Right ventricle myocardium inferior (tissue), 1 donor: ENCODE data around the gene TNIK. TPM values are rescaled to one million over a fixed set of nuclear protein-coding genes. Genes with fewer than 3 reads are reported as not detected.

Experiments used
- ATAC-seq: fragments of 200-7000 bp; cut with Tn5 transposase; one replicate; pipeline ENCODE4 v1.9.1; 2020; ENCODE audit warnings: mild to moderate bottlenecking, moderate library complexity
- DNase-seq: peaks from one replicate; pipeline ENCODE4 v3.0.0; 2021; ENCODE audit errors: missing footprints
- intact Hi-C: fragments of 100-400 bp; cut with DNase I; formaldehyde crosslinking; loops from one replicate; pipeline ENCODE4 v1.11.0; 2022
- total RNA-seq: library from RNA; stranded (reverse); fragmentation: NEBNext Ultra II Directional; extraction: Animal tissue kit (Norgen Biotek cat#: 25700); gene quantifications from one replicate; pipeline ENCODE4 v1.2.1, GENCODE V29; 2021
- donor health status: DM: no; HTN: yes; CAD: no; lungs with severe emphysema.

The TNIK gene
- total RNA-seq, 1 donor from 2014 or later = 29.1 TPM

DNA sequence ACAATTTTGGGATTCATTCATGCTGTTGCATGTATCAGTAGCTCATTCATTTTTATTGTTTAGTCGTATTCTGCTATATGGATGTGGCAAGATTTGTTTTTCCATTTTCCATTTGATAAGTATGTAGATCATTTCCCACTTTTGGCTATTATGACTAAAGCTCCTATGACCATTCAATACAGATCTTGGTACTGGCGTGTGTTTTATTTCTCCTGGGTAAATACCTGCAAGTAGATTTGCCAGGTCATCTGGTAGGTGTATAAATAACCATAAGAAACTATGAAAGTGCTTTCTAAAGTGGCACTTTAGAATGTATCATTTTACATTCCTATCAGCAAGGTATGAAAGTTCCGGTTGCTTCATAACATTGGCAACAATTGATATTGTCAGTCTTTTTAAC, 124.6 kb downstream of the TNIK start:
- ATAC-seq = no peak
- DNase-seq = no peak
- intact Hi-C loops = no loop called here

- intact Hi-C loops = no loop called here
- no peak for DNase-seq
- ATAC-seq = peak; percentile 77
Observed at GRCh38 chr3:171334465-171334811, 125.8 kb downstream of the TNIK start.

GRCh38 chr3:171333784-171334464, 126.3 kb downstream of the TNIK start:
- peak; percentile 44 for ATAC-seq
- DNase-seq = no peak
- intact Hi-C loops = no loop called here

DNA sequence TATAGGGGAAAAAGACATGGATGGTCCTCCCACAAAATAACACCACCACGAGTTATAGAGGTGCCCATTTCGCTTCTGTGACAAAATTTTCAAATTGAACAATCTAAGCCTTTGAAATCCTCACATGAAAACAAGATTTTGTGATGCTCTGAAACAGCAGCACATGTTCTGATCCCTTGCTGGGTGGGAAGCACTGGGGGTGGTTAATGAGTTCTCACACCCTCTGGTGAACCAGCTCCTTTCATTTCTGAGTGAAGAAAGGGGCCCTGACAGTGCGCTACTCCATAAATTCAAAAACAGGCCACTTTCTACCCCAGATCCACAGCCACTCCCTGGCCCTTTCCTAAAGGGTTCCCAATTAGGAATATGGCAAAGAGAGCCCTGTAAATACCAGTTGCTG, 129.3 kb downstream of the TNIK start:
- DNase-seq (no peak), ATAC-seq (no peak)
- intact Hi-C loops = no loop called here

- ATAC-seq (no peak), DNase-seq (no peak)
- intact Hi-C loops = loop anchor here (5.0 to 10.0 kb wide), 2 partner anchors 68 to 235 kb away; no protein-coding TSS in a partner anchor
Observed at GRCh38 chr3:171329746-171330145, 130.5 kb downstream of the TNIK start.

DNA sequence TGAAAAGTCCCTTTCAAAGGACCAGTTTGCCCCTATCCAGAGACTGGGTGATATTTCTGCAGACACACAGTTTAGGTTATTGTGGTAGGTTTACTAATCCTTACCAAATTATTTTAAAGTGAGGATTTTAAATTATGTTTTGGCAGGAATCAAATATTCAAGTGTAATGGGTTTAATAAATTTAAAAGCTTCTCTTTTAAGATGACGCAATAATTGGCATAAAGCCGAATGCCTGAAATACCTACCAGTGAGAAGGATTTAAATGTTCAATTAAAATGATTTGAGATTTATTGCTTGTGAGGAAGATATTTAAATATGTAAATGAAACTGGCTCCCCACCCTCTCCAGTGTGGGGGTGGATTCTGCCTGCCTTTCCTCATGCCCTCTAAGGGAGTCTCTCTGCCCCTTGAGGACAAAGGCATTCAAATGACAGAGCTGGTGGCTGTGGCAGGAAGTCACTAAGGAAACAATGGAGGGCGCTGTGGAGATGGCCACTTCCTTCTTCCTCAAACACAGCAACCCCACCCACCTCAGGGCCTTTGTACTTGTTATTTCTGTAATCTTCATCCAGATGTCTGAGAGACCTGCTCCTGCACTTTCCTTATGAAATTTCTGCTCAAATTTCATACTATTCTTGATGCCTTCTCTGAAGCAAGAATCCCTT, 131.7 kb downstream of the TNIK start:
- intact Hi-C loops = loop anchor here (5.0 to 10.0 kb wide), 2 partner anchors 69 to 236 kb away; no protein-coding TSS in a partner anchor
- no peak for DNase-seq
- peak; percentile 40 for ATAC-seq

- DNase-seq (no peak), ATAC-seq (no peak)
- intact Hi-C loops = loop anchor here (5.0 to 10.0 kb wide), 2 partner anchors 70 to 237 kb away; no protein-coding TSS in a partner anchor
Observed at GRCh38 chr3:171327441-171328174, 132.6 kb downstream of the TNIK start.

- intact Hi-C loops = loop anchor here (5.0 to 10.0 kb wide), 2 partner anchors 70 to 238 kb away; no protein-coding TSS in a partner anchor
- no peak for ATAC-seq
- no peak for DNase-seq
Observed at GRCh38 chr3:171326717-171327440, 133.3 kb downstream of the TNIK start.

- intact Hi-C loops = loop anchor here (5.0 to 10.0 kb wide), 3 partner anchors 133 to 241 kb away; no protein-coding TSS in a partner anchor
- DNase-seq = no peak
- ATAC-seq = peak; percentile 63
Observed at GRCh38 chr3:171323938-171324536, 136.2 kb downstream of the TNIK start.

DNA sequence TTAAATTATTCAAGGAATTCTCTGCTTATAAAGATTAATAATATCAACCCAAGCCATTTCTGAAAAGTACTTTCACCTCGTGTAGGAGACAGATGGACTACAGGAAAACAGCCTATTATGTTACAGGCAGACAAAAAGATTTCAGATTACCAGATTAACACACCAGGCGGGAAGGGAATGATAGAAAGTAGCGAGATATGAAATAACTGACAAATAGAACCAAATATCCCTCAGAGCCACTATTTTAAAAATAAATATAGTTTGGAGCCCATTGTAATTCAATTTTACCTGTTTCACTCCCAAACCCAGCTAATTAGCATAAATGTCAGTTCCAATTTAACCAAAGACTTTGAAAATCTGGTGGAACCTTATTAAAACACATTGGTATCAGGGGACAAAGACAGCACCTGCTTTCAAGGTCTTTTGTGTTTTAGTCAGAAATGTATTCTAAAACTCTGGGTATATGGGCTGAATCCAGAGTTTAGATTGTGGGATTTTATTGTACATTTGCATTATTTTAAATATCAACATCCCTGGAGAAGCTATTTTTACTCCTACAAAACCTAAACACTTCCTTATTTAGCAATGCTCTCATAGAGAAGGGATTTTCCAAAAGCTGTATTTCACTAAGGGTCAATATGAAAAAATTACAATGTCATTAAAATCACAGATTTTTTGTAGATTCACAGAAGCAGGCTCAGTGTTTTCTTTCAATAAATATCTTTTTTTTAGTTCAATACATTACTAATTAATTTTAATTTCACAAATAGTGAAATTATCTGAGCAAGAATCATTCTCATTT, 138.4 kb downstream of the TNIK start:
- ATAC-seq (no peak), DNase-seq (no peak)
- intact Hi-C loops = loop anchor here (5.0 to 10.0 kb wide), 3 partner anchors 134 to 243 kb away; no protein-coding TSS in a partner anchor

DNA sequence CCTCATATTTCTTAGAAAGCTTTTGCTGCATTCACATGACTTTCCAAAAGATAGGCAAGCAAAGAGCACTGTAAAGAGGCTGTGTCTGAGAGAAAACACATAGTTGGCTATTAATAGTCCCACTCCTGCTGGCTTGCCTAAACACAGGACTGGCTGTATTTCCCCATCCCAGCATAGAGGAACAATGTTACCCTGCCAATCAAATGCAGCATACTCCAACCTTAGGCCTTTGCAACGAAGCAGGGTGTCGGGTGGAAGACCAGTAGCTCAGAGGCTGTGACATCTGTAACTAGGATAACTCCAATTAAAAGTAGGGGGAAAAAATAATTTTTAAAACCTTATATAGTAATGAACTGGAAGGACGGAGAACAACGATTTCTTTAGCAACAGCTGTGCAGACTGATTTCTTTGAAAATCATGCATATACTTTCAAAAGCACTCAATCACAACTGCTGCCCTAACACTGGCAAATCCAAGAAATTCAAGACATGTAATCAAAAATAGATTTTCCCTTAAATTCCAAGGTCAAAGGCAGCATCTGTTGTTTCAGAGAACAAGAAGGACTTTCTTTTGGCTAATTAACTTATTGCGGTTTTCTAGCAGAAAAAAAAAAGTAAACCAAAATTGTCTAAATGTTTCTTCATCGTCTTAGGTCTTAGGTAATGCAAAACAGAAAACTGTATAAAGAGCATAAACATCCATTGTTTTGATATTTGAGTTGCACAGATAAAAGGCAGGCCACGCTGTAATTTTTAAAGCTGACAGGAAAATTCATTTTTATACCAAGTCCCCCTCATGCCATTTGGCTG, 139.3 kb downstream of the TNIK start:
- intact Hi-C loops = loop anchor here (5.0 to 10.0 kb wide), 3 partner anchors 134 to 244 kb away; no protein-coding TSS in a partner anchor
- peak; percentile 93 for ATAC-seq
- no peak for DNase-seq

- intact Hi-C loops = no loop called here
- DNase-seq (no peak), ATAC-seq (peak; percentile 77)
Observed at GRCh38 chr3:171317171-171317570, 143.0 kb downstream of the TNIK start.

- DNase-seq = no peak
- intact Hi-C loops = no loop called here
- ATAC-seq = no peak
Observed at GRCh38 chr3:171315919-171316318, 144.3 kb downstream of the TNIK start.

DNA sequence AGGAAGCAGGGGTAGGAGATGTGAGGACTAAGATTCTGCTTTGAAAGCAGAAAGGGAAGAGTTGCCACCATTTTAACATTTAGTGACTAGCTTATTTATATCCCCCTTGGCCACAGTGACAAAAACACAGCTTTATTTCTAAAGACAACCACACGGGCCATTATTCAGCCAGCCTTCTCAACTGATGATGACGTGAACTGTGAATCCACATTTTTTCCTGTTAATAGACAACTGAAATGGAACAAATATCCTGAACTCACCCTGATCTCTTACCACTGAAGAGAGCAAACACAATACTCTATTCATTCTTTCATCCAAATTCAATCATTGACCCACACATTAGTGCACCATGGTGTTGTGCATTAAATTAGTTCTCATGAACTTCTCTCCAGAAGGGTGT, 145.1 kb downstream of the TNIK start:
- intact Hi-C loops = no loop called here
- DNase-seq = no peak
- no peak for ATAC-seq

- no peak for DNase-seq
- intact Hi-C loops = no loop called here
Observed at GRCh38 chr3:171314341-171314740, 145.9 kb downstream of the TNIK start.

GRCh38 chr3:171313702-171314101, 146.5 kb downstream of the TNIK start:
- DNase-seq (no peak), ATAC-seq (no peak)
- intact Hi-C loops = no loop called here

More at GRCh38 chr3:171314341-171314740, 145.9 kb downstream of the TNIK start:
- no peak for ATAC-seq

- intact Hi-C loops = no loop called here
- ATAC-seq (no peak), DNase-seq (no peak)
Observed at GRCh38 chr3:171312741-171313140, 147.5 kb downstream of the TNIK start.
